ENCODE data around the gene DLG4. TPM values are rescaled to one million over a fixed set of nuclear protein-coding genes. Genes with fewer than 3 reads are reported as not detected.
A peak's percentile ranks its signal among the peaks of the same experiment; 100 is the strongest.

Gene DLG4
- total and polyA plus RNA-seq, 7 donors: 1.6 to 27.4 (median 14.6) TPM

DNA sequence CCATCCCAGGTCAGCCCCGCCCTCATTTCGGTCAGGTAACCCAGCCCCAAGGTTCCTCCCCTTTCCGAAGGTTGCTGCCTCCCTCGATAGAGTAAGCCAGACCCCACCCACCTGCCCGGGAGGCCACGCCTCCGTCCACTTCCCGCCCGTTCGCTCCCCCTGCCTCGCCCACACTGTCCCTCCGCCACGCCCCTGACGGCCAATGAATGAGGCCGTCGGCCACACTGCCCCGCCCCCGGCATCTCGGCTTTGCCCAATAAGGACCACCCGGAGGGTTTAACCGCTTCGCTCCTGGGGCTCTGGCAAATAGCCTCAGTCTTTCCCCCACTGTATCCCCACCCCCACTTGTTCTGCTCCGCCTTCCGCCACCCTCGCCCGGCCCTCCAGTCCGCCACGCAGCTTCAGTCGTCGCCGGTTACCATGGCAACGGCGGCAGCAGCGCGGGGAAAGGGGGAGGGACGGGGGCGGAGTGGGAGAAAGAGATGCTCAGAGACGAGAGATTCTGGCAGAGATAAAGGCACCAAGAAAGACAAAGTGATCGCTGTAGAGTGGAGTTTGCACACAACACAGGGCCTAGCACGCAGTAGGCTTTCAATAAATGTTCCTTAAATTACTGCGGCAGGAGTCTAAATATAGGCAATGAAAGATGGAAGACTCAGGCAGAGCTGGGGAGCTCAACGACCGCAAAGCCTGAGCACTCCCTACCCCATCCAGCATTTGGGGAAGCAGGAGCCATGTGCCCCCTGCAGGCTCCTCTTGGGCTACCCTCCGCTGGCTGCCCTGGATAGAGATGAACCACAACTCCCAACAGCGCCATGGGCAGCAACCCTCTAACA, 5.1 kb downstream of the DLG4 start:
- H3K36me3 ChIP-seq: no peaks in the 10 kb centered on the region
- no peaks in the 10 kb centered on the region for H3K27me3 ChIP-seq
- H3K27ac ChIP-seq: peak overlapping the region; percentile 90 to 99 (median 98)
- 0 to 1% methylated on average over 45 of the region's 45 CpGs for WGBS, 2 donors
- intact Hi-C loops (cut with DNase I): no loop called here
- DNase-seq: peak; percentile 99
- no peaks in the 10 kb centered on the region for H3K9me3 ChIP-seq
- peaks cover 0 to 68% (median 63%) of the 10 kb centered on the region in 4 donors for H3K4me1 ChIP-seq
- peak overlapping the region; percentile 38 to 67 (median 56) for H3K4me3 ChIP-seq
- TF ChIP-seq POLR2A (IDR thresholded peaks at IDR 0.05) (no peak), POLR2AphosphoS5 (IDR thresholded peaks at IDR 0.05) (peak in 2 of 4 donors; percentile 26 to 31), EP300 (IDR thresholded peaks at IDR 0.05) (no peak)
- TF ChIP-seq, protein P1, sequence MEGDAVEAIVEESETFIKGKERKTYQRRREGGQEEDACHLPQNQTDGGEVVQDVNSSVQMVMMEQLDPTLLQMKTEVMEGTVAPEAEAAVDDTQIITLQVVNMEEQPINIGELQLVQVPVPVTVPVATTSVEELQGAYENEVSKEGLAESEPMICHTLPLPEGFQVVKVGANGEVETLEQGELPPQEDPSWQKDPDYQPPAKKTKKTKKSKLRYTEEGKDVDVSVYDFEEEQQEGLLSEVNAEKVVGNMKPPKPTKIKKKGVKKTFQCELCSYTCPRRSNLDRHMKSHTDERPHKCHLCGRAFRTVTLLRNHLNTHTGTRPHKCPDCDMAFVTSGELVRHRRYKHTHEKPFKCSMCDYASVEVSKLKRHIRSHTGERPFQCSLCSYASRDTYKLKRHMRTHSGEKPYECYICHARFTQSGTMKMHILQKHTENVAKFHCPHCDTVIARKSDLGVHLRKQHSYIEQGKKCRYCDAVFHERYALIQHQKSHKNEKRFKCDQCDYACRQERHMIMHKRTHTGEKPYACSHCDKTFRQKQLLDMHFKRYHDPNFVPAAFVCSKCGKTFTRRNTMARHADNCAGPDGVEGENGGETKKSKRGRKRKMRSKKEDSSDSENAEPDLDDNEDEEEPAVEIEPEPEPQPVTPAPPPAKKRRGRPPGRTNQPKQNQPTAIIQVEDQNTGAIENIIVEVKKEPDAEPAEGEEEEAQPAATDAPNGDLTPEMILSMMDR (IDR thresholded peaks at IDR 0.05): peak in 3 of 4 experiments; percentile 27 to 43 (median 31)

DNA sequence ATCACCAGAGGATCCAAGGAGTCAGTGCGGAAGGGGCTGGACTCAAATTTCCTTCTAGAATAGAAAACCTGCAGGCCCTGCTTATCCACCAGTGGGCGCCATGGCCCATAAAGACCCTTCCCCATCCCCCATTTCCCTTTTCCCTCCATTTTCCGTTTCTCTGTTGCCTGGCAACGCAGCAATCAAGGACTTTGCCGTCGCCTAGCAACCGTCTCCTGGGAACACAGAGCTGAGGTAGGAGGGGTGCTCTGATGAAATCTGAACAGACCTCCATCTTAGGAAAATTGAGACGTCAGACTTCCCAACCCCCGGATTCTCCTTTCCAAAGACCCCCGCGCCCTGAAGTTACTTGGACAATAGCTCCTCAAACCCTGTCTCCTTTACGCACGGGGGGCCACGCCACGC, 5.7 kb downstream of the DLG4 start:
- intact Hi-C loops (cut with DNase I): no loop called here
- peaks cover 0 to 62% (median 57%) of the 10 kb centered on the region in 4 donors for H3K4me1 ChIP-seq

DNA sequence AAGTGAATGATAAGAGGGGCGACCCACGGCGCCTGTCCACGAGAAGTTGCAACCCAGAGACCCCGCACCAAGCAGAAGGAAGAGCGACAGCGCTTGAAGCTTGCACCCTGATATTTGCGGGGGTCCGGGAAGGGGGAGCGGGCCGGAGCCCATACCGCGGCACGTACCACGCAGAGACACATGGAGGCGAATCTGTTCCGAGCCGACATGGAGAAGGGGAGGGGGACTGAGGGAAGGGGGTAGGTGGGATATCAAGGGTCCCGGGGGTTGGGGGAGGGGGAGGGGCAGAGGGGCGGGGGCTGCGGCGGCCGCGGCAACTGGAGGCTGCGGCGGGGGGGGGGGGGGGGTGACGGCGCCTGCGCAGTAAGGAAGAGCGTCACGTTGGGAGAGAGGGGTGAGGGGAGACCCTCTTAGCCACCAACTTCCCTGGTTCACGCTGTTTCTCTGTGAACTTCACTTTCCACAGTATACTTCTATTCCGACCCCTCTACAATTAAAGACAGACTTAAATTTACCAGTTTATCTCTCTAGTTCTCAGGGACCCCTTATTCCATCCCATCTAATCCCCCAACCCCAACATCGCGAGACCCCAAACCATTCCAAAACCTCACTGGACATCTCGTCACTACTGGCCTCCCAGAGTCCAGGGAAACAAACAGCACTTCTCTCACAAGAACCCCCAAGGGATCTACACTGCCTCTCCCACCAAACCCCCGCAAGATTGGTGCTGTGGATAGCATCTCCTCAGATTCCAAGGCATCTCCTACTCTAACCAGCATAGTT, 8.0 kb downstream of the DLG4 start:
- 24 to 45% methylated on average over 36 to 37 of the region's 37 CpGs for WGBS, 2 donors
- H3K27ac ChIP-seq: no peak overlapping the region

More for the DNA sequence above, 5.7 kb downstream of the DLG4 start:
- no peaks in the 10 kb centered on the region for H3K9me3 ChIP-seq
- no peaks in the 10 kb centered on the region for H3K36me3 ChIP-seq
- 3% methylated on average over 15 of the region's 15 CpGs for WGBS, 2 donors
- peak overlapping the region; percentile 38 to 67 (median 56) for H3K4me3 ChIP-seq
- peak; percentile 92 for DNase-seq
- H3K27ac ChIP-seq: peak overlapping the region; percentile 90 to 99 (median 98)
- TF ChIP-seq POLR2AphosphoS5 (IDR thresholded peaks at IDR 0.05) (no peak), POLR2A (IDR thresholded peaks at IDR 0.05) (no peak), EP300 (IDR thresholded peaks at IDR 0.05) (no peak)
- TF ChIP-seq, protein P1 (IDR thresholded peaks at IDR 0.05): no peak
- no peaks in the 10 kb centered on the region for H3K27me3 ChIP-seq

DNA sequence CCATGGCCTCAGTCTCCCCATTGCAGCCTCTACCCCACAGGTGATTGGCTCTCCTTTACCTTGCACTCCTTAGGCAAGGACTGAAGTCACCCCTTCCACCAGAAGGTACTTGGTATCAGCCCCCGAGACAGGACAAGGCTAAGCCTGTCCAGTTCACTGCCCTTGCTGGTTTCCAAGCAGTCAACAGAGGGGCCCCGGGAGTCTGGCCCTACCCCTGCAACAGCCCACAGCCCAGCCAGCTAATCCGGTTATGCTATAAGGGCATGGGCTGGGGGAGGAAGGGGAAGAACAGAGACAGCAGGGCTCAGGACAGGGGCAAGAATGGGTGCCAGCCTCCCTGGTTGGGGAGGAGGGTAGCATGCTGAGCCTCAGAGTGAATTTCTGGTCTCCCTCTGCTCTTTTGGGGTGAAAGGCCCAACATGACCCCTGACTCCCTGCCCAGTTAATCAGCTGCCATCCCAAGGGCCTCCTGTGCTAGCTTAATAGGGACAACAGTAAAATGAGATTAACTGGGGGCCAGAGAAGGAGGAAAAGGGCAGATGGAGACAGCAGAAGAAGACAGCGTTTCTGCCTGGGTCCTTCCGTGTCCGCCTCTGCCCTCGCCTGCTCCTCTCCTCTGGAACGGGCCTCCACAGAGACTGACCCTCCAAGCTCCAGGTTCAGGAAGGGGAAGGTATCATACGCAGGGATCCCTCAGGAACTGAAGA, 10.7 kb downstream of the DLG4 start:
- Histone ChIP-seq H3K9me3 (no peaks in the 10 kb centered on the region), H3K27me3 (no peaks in the 10 kb centered on the region), H3K4me1 (peaks cover 0 to 46% (median 34%) of the 10 kb centered on the region in 4 donors), H3K27ac (no peak overlapping the region), H3K4me3 (no peak overlapping the region), H3K36me3 (peaks cover 0 to under 1% (median 0%) of the 10 kb centered on the region in 4 donors)
- intact Hi-C loops (cut with DNase I): no loop called here
- no peak for DNase-seq
- WGBS, 2 donors: 85 to 89% methylated on average over 9 of the region's 9 CpGs
- TF ChIP-seq EP300 (IDR thresholded peaks at IDR 0.05): no peak
- TF ChIP-seq, protein P1 (IDR thresholded peaks at IDR 0.05): no peak
- no peak for TF ChIP-seq POLR2A (IDR thresholded peaks at IDR 0.05)
- no peak for TF ChIP-seq POLR2AphosphoS5 (IDR thresholded peaks at IDR 0.05)

More for the DNA sequence above, 8.0 kb downstream of the DLG4 start:
- intact Hi-C loops (cut with DNase I): no loop called here
- TF ChIP-seq EP300 (IDR thresholded peaks at IDR 0.05) (no peak), POLR2AphosphoS5 (IDR thresholded peaks at IDR 0.05) (no peak), POLR2A (IDR thresholded peaks at IDR 0.05) (no peak)
- TF ChIP-seq, protein P1 (IDR thresholded peaks at IDR 0.05): no peak
- Histone ChIP-seq H3K4me3 (peak overlapping the region in 2 of 4 donors; percentile 7 to 34), H3K36me3 (no peaks in the 10 kb centered on the region), H3K4me1 (peaks cover 0 to 56% (median 43%) of the 10 kb centered on the region in 4 donors), H3K9me3 (no peaks in the 10 kb centered on the region), H3K27me3 (no peaks in the 10 kb centered on the region)
- no peak for DNase-seq
